Coronary artery (tissue), 2 donors: ENCODE results near the gene TMEM134.

ENCODE experiments used
- DNase-seq: peaks from one replicate; pipeline ENCODE4 v3.0.0-alpha.2; 2017; ENCODE audit warnings: low spot score
- H3K27ac ChIP-seq, 2 donors: fragments of 200-600 bp; sonication (generic); one replicate each; pipeline ENCODE4 v1.5.1; 2016 to 2019
- H3K4me3 ChIP-seq: fragments of 200-600 bp; sonication (generic); 2 replicates; pipeline ENCODE4 v1.5.1; 2016; ENCODE audit warnings: mild to moderate bottlenecking, moderate library complexity
- TF ChIP-seq, protein P1 (sequence below): fragments of 200-600 bp; sonication (generic); IDR thresholded peaks from one replicate; pipeline ENCODE4 v1.5.1; 2019; ENCODE audit warnings: antibody characterized with exemption

The TMEM134 gene

DNA sequence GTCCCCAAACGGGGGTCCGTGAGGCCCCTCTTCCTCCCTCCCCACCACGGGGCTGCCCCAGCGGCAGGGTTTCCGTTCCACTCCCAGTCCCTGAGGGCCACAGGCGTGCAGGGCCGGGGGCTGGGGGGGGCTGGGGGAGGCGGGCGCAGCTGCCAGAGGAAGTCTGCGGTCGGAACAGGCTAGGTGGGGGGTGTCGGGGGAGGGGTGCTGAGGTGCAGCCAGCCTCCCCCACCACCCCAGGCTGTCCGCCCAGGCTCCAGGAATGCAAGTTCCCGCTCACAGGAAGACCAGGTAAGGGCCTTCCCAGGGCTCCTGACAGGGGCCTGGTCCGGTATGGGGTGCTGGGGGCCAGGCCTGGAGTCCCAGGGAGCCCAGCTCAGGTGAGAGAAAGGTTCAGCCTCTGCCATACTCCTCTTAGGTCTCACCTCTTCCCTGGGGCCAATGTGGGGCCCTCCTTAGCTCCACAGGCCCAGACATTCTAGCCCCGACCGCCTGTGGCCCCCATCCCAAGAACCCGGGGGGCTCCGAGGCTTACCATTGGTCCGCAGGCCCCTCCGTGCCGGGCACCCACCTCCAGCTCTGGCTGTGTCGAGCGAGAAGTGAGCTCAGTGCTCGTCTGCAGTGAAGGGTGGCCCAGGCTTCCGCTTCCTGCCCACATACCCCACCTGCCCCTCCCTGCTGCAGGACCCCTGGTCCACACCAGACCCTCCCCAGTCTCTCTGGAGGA, 31.8 kb downstream of the TMEM134 start, which contains the start of gene PTPRCAP:
TSS of gene PTPRCAP (minus strand) at position 601 of the 727 bp plus-strand sequence. CDS start at position 538, 63 bp downstream.
- H3K4me3 ChIP-seq, result peak within 1 kb of the TSS; percentile 28
- H3K27ac ChIP-seq, result peak within 1 kb of the TSS; percentile 61 to 74
- DNase-seq, result no peak
- TF ChIP-seq, protein P1, sequence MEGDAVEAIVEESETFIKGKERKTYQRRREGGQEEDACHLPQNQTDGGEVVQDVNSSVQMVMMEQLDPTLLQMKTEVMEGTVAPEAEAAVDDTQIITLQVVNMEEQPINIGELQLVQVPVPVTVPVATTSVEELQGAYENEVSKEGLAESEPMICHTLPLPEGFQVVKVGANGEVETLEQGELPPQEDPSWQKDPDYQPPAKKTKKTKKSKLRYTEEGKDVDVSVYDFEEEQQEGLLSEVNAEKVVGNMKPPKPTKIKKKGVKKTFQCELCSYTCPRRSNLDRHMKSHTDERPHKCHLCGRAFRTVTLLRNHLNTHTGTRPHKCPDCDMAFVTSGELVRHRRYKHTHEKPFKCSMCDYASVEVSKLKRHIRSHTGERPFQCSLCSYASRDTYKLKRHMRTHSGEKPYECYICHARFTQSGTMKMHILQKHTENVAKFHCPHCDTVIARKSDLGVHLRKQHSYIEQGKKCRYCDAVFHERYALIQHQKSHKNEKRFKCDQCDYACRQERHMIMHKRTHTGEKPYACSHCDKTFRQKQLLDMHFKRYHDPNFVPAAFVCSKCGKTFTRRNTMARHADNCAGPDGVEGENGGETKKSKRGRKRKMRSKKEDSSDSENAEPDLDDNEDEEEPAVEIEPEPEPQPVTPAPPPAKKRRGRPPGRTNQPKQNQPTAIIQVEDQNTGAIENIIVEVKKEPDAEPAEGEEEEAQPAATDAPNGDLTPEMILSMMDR, result no peak

DNA sequence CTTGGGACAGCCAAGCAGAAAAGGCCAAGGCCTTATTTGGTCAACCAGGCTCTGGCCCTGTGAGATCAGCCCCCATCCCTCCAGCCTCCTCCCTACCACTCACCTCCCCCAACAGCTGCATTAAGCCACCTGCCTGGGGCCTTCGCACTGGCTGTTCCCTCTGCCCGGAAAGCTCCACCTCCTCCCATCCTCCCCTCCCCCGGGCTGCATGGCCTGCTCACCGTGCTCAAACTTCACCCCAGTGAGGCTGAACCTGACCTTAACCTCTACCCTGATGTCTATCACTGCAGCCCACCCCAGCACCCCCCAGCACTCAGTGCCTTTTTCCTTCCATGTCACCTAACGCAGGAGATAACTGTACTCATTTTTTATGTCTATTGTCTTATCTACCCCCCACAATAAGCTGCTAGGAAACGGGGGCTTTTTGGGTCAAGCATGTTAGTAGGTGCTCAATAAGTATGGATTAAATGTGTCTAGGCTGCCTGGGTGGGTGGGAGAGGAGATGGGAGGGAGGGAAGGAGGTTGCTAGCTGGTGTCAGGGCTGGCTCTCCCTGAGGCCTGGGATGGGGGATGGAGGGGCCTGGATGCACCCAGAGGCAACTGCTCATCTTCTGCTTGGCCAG, 32.5 kb downstream of the TMEM134 start:
- TF ChIP-seq, protein P1, result no peak
- Histone ChIP-seq H3K4me3 (peak overlapping the region; percentile 28), H3K27ac (peak overlapping the region in 1 of 2 donors; percentile 58)
- DNase-seq, result no peak

DNA sequence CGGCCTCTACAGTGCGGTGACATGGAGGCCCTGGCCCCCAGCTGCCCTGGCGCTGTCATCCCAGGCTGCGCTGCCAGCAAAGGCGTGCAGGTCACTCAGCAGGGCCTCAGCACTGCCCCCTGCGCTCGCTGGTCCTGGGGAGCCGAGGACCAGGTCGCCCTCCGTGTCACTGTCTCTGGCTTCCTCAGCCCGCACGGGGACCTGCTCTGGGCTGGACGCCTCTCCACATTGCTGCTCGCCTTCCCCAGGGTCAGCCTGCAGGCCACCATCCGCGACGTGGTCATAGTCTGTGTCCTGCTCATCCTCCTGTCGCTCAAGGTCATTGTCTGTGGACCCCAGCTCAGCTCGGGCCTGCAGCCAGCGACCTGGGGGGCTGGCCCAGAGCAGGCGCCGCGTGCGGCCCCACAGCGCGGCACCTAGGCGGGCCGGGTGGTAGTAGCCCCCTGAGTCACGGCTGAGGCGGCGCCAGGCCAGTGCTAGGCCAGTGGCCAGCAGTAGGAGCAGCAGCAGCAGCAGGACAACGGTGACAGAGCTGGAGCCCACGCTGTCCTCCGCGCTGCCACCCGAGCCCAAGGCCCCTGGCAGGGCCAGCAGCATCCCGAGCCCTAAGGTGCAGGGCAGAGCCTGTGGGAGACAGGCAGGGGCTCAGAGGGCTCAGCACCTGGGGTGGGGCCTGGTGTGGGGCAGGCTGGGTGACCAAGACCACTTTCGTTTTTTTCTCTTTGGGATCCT, 33.2 kb downstream of the TMEM134 start:
- no peak for DNase-seq
- TF ChIP-seq, protein P1, result no peak
- Histone ChIP-seq H3K27ac (peak overlapping the region; percentile 25 to 58), H3K4me3 (no peak overlapping the region)

DNA sequence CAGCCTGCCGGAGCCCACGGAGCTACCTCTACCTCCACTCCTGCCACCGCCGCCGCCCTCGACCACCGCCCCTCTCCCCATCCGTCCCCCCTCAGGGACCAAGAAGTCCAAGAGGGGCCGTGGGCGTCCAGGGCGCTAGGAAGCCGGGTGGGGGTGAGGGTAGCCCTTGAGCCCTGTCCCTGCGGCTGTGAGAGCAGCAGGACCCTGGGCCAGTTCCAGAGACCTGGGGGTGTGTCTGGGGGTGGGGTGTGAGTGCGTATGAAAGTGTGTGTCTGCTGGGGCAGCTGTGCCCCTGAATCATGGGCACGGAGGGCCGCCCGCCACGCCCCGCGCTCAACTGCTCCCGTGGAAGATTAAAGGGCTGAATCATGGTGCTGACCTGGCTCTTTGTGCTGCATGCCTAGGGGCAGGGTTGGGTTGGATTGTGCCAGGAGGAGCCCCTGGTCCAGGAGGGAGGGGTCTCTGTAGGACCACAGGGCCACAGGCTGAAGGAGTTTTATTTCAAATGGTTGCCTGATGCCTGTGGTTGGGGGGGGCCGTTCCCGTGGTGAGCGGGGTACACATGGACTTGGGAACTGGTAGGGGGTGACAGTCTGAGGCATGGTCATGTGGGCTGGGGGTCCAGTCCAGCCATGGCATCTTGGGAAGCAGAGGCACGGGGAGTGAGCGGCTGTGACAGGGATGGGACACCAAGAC, 33.9 kb downstream of the TMEM134 start:
- no peak for DNase-seq
- TF ChIP-seq, protein P1, result no peak
- H3K27ac ChIP-seq, result peak overlapping the region in 1 of 2 donors; percentile 58
- H3K4me3 ChIP-seq, result no peak overlapping the region

DNA sequence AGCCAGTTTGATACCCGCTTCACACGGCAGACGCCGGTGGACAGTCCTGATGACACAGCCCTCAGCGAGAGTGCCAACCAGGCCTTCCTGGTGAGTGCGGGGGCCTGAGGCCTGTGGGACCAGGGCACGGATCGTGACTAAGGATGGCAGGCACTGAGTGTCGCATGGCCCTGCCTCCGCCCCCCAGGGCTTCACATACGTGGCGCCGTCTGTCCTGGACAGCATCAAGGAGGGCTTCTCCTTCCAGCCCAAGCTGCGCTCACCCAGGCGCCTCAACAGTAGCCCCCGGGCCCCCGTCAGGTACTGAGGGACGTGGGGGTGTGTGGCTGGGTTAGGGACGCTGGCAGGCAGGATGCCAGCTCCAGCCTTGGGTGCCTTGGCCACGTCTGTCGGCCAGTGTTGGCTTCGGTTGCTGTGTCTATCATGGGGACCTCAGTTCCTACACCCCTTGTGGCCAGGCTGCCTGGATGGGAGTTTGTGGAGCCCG, 34.6 kb downstream of the TMEM134 start:
- TF ChIP-seq, protein P1, result no peak
- DNase-seq, result no peak
- no peak overlapping the region for H3K27ac ChIP-seq
- H3K4me3 ChIP-seq, result no peak overlapping the region

DNA sequence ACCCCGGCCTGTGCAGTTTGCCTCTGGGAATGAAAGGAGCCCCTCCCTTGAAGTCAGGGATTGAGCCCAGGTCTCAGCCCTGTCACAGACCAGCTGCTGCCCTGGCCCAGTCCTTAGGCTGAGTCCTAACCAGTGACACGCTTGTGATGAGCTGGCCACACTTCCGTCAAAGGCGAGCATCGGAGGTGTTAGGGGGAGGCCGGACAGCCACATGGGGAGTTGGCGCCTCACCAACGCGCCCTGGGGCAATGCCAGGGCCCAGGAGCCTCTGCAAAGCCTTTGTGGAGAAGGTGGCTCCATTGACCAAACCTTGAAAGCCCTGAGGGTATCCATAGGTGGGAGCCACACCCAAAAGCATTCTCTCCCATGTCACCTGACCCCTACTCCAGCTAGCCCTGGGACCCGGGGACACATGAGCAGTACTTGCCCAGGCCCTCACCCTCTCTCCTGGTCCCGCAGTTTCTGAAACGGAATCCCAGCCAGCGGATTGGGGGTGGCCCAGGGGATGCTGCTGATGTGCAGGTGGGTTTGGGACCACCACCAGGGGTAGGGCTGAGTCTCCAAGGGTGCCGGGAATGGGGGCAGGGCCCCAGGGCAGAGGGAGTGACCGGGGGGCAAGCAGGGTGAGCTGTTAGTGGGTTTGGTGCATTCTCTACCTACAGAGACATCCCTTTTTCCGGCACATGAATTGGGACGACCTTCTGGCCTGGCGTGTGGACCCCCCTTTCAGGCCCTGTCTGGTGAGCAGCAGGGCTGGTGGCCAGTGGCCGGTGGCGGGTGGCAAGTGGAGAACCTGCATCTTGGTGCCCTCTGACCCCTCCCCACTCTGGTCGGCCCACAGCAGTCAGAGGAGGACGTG, 35.3 kb downstream of the TMEM134 start:
- TF ChIP-seq, protein P1, result no peak
- no peak for DNase-seq
- no peak overlapping the region for H3K4me3 ChIP-seq
- H3K27ac ChIP-seq, result no peak overlapping the region
